ENCODE results near the gene ZBTB21.

- TF ChIP-seq POLR2AphosphoS5 (IDR thresholded peaks at IDR 0.05; ENCODE audit: low read depth, low read length) (no peak), CTCF (IDR thresholded peaks at IDR 0.05) (no peak), SIN3A (IDR thresholded peaks at IDR 0.05; ENCODE audit: borderline replicate concordance, insufficient read depth, low read depth, low read length) (no peak), TCF7L2 (IDR thresholded peaks at IDR 0.05; ENCODE audit: low read depth, low read length) (no peak)
These were observed 18.5 kb downstream of the ZBTB21 start for GRCh38 chr21:41991659-41992058.
